Measurements from ENCODE around the gene SHROOM3. TPM values are rescaled to one million over a fixed set of nuclear protein-coding genes. Genes with fewer than 3 reads are reported as not detected.
A peak's percentile ranks its signal among the peaks of the same experiment; 100 is the strongest.
"Not testable (repeated sequence)": the region's sequence is repeated elsewhere in the genome, so short reads cannot be mapped to it uniquely, and the experiment has no call there.

SHROOM3 gene
- total RNA-seq, 1 donor from 2014 or later: 192 TPM

GRCh38 chr4:76607266-76607799 lies 172.3 kb downstream of the SHROOM3 start:
- H3K4me3 ChIP-seq: no peak overlapping the region
- DNase-seq (ENCODE audit: low spot score in 2 of 2): no peak
- peak overlapping the region; percentile 73 to 75 for H3K27ac ChIP-seq
- no peak for TF ChIP-seq CTCF (IDR thresholded peaks at IDR 0.05)
- no peaks in the 10 kb centered on the region for H3K36me3 ChIP-seq
- no peaks in the 10 kb centered on the region for H3K9me3 ChIP-seq
- intact Hi-C loops (cut with DNase I): no loop called here
- no peaks in the 10 kb centered on the region for H3K27me3 ChIP-seq
- H3K4me1 ChIP-seq: peaks cover 15 to 52% of the 10 kb centered on the region in 2 donors

DNA sequence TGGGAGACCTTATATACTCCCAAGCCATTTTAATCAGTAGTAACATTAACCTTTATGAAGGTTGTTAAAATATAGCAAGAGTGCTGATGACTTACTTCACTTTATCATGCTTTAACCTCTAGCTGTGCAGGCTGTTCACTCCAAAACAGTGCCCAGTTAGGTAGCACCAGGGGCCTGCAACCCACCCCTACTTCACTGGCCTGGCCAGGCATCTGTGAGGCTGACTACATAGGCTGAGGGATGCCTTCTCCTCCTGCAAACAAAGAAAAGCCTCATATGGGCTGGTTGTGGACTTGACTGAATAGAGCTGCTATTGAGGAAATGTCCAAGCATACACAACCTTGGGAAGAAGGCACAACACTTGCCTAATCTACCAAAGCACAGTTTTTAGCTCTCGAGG lies 172.8 kb downstream of the SHROOM3 start:
- Histone ChIP-seq H3K4me1 (peaks cover 13 to 53% of the 10 kb centered on the region in 2 donors), H3K9me3 (no peaks in the 10 kb centered on the region), H3K36me3 (no peaks in the 10 kb centered on the region), H3K4me3 (no peak overlapping the region), H3K27ac (peak overlapping the region; percentile 73 to 75), H3K27me3 (no peaks in the 10 kb centered on the region)
- intact Hi-C loops (cut with DNase I): no loop called here
- no peak for DNase-seq (ENCODE audit: low spot score in 2 of 2)
- no peak for TF ChIP-seq CTCF (IDR thresholded peaks at IDR 0.05)

GRCh38 chr4:76608549-76608948 lies 173.5 kb downstream of the SHROOM3 start:
- H3K9me3 ChIP-seq; H3K4me3 ChIP-seq; H3K36me3 ChIP-seq; H3K27me3 ChIP-seq; intact Hi-C loops (cut with DNase I); DNase-seq (ENCODE audit: low spot score in 2 of 2): not testable (repeated sequence)
- H3K27ac ChIP-seq: peak overlapping the region; percentile 78 to 85
- peaks cover 15 to 60% of the 10 kb centered on the region in 2 donors for H3K4me1 ChIP-seq

DNA sequence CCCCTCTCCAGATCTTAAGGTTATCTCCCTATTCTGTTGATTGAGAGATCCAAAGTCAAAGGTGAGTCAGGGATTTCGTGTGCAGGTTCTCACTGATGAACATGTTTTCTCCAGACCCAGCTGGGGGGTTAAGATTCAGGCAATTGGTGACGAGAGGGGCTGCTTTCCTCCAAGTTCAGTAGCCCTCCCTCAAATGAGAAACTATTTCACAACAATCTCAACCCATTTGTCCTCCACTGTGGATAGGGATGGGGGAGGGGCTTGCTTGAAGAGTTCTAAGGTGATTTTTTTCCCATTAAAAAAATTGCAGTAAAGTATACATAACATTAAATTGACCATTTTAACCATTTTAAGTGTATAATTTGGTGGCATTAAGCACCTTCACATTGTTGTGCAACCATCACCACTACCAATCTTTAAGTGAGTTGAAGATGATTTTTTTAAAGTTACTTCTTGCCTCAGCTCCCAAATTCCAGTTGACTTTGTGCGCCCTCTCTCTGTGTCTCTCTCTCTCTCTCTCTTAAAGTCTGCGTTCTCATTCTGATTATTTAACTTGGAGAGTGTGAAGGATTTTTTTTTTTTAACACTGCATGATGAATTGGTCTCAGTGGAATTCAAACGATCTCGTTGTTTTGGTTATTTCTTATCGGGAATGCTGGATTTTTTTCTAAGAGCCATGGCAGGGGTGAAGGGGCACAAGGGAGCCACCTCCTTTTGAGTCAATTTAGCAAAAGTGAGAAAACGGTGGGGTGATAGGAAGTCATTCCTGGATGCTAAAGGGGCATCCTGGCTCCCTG lies 175.9 kb downstream of the SHROOM3 start:
- TF ChIP-seq CTCF (IDR thresholded peaks at IDR 0.05): peak in 2 of 3 experiments; percentile 10 to 20
- Histone ChIP-seq H3K4me3 (peak overlapping the region; percentile 28 to 41), H3K4me1 (peaks cover 15 to 71% of the 10 kb centered on the region in 2 donors), H3K9me3 (no peaks in the 10 kb centered on the region), H3K36me3 (no peaks in the 10 kb centered on the region), H3K27ac (peak overlapping the region; percentile 78 to 85), H3K27me3 (no peaks in the 10 kb centered on the region)
- no peak for DNase-seq (ENCODE audit: low spot score in 2 of 2)
- intact Hi-C loops (cut with DNase I): loop anchor here (2.0 to 10.0 kb wide), 4 partner anchors 20 to 334 kb away; partner anchors contain the start of gene SEPTIN11

DNA sequence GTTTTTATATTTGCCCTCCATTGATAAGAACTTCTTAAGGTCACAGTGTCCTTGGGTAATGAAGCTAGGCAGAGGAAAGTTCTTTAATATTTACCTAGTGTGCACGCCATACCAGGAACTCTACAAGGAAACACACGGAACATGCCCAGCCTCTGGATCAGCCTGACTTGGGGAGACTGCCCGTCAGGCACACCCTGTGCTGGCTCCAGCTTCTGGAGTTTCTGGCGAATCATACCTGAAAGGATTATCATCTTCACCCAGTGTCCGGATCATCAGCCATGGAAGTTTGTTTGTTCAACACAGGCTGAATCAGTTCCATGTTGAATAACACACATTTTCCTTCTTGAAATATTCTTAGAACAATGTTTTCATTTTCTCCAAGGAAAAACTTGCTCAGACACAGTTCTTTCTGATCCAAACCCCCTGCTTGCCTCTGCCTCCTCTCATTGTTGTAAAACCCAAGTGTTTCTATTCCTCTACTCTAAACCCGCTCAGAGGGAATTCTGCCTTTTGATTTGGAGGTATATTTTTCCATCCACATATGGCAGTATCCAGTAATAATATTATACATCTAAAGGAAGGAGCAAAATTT lies 176.7 kb downstream of the SHROOM3 start:
- peak overlapping the region; percentile 28 to 41 for H3K4me3 ChIP-seq

More for the DNA sequence above, 176.7 kb downstream of the SHROOM3 start:
- intact Hi-C loops (cut with DNase I): loop anchor here (2.0 to 10.0 kb wide), 5 partner anchors 21 to 333 kb away; partner anchors contain the start of gene SEPTIN11
- no peak for TF ChIP-seq CTCF (IDR thresholded peaks at IDR 0.05)
- peak in 1 of 2 donors; percentile 83 for DNase-seq (ENCODE audit: low spot score in 2 of 2)
- H3K27me3 ChIP-seq: no peaks in the 10 kb centered on the region
- no peaks in the 10 kb centered on the region for H3K36me3 ChIP-seq
- H3K27ac ChIP-seq: peak overlapping the region; percentile 78 to 85
- H3K9me3 ChIP-seq: no peaks in the 10 kb centered on the region
- H3K4me1 ChIP-seq: peaks cover 15 to 64% of the 10 kb centered on the region in 2 donors

Measured in ascending aorta (tissue), 2 donors.